H9 (cell line): ENCODE results near the gene LRP8. TPM values are rescaled to one million over a fixed set of nuclear protein-coding genes. Genes with fewer than 3 reads are reported as not detected.

ENCODE experiments used
- DNase-seq: peaks from one replicate; pipeline ENCODE4 v3.0.0-alpha.2; 2017
- H2AFZ ChIP-seq: one replicate; pipeline ENCODE4 v1.6.1; 2013; ENCODE audit warnings: mild to moderate bottlenecking, low read length, control low read depth, moderate library complexity
- H2AK5ac ChIP-seq: 2 replicates; pipeline ENCODE4 v1.6.1; 2013; ENCODE audit warnings: low read length, control low read depth, mixed read lengths; ENCODE audit not compliant: insufficient read length
- H2BK120ac ChIP-seq: one replicate; pipeline ENCODE4 v1.6.1; 2013; ENCODE audit warnings: low read depth, mild to moderate bottlenecking, low read length, control low read depth, inconsistent platforms; ENCODE audit not compliant: poor library complexity, severe bottlenecking
- H2BK12ac ChIP-seq: 2 replicates; pipeline ENCODE4 v1.6.1; 2013; ENCODE audit warnings: low read length, control low read depth, mixed read lengths, low read depth; ENCODE audit not compliant: insufficient read length
- H2BK15ac ChIP-seq: 2 replicates; pipeline ENCODE4 v1.6.1; 2013; ENCODE audit warnings: low read depth, low read length, control low read depth
- H2BK20ac ChIP-seq: one replicate; pipeline ENCODE4 v1.6.1; 2013; ENCODE audit warnings: low read depth, mild to moderate bottlenecking, low read length, control low read depth, inconsistent platforms; ENCODE audit not compliant: poor library complexity, severe bottlenecking
- H2BK5ac ChIP-seq: 2 replicates; pipeline ENCODE4 v1.6.1; 2013; ENCODE audit warnings: low read length, control low read depth, mixed read lengths; ENCODE audit not compliant: insufficient read length
- H3K14ac ChIP-seq: 2 replicates; pipeline ENCODE4 v1.6.1; 2013; ENCODE audit warnings: low read length, control low read depth; ENCODE audit not compliant: insufficient read depth
- H3K18ac ChIP-seq: 2 replicates; pipeline ENCODE4 v1.6.1; 2013; ENCODE audit warnings: low read depth, mild to moderate bottlenecking, mixed read lengths, low read length, control low read depth; ENCODE audit not compliant: insufficient read length
- H3K23ac ChIP-seq: 2 replicates; pipeline ENCODE4 v1.6.1; 2013; ENCODE audit warnings: low read length, control low read depth, mixed read lengths, low read depth; ENCODE audit not compliant: insufficient read length
- H3K23me2 ChIP-seq: 2 replicates; pipeline ENCODE4 v1.6.1; 2013; ENCODE audit warnings: low read depth, mild to moderate bottlenecking, mixed read lengths, low read length, control low read depth; ENCODE audit not compliant: insufficient read length, poor library complexity, severe bottlenecking
- H3K27ac ChIP-seq: 2 replicates; pipeline ENCODE4 v1.5.1; 2013; ENCODE audit warnings: low read length, control low read depth, mixed read lengths, low read depth; ENCODE audit not compliant: insufficient read length
- H3K27me3 ChIP-seq: 2 replicates; pipeline ENCODE4 v1.6.1; 2013; ENCODE audit warnings: low read length, control low read depth, inconsistent platforms; ENCODE audit not compliant: insufficient read depth
- H3K4ac ChIP-seq: 2 replicates; pipeline ENCODE4 v1.6.1; 2013; ENCODE audit warnings: low read depth, mild to moderate bottlenecking, control low read depth, inconsistent platforms, low read length, moderate library complexity
- H3K4me1 ChIP-seq: 2 replicates; pipeline ENCODE4 v1.6.1; 2013; ENCODE audit warnings: low read length, control low read depth, inconsistent platforms; ENCODE audit not compliant: insufficient read depth
- H3K4me2 ChIP-seq: 2 replicates; pipeline ENCODE4 v1.6.1; 2013; ENCODE audit warnings: low read length, control low read depth, mixed read lengths; ENCODE audit not compliant: insufficient read length, insufficient read depth
- H3K56ac ChIP-seq: 2 replicates; pipeline ENCODE4 v1.6.1; 2013; ENCODE audit warnings: low read depth, mild to moderate bottlenecking, mixed read lengths, low read length, control low read depth; ENCODE audit not compliant: insufficient read length
- H3K79me1 ChIP-seq: 2 replicates; pipeline ENCODE4 v1.6.1; 2013; ENCODE audit warnings: low read depth, mild to moderate bottlenecking, moderate library complexity, low read length, control low read depth, inconsistent platforms; ENCODE audit not compliant: insufficient read depth, poor library complexity, severe bottlenecking
- H3K79me2 ChIP-seq: 2 replicates; pipeline ENCODE4 v1.6.1; 2013; ENCODE audit warnings: low read length, control low read depth, inconsistent platforms; ENCODE audit not compliant: insufficient read depth
- H3K9ac ChIP-seq: 2 replicates; pipeline ENCODE4 v1.6.1; 2013; ENCODE audit warnings: low read length, control low read depth, mixed read lengths; ENCODE audit not compliant: insufficient read length; ENCODE audit errors: extremely low read depth
- H3K9me3 ChIP-seq: one replicate; pipeline ENCODE4 v1.6.1; 2013; ENCODE audit warnings: low read depth, low read length, inconsistent platforms; ENCODE audit not compliant: control insufficient read depth
- H3T11ph ChIP-seq: one replicate; pipeline ENCODE4 v1.6.1; 2013; ENCODE audit warnings: mild to moderate bottlenecking, low read length, control low read depth, inconsistent platforms
- H4K20me1 ChIP-seq: one replicate; pipeline ENCODE4 v1.6.1; 2013; ENCODE audit not compliant: control insufficient read depth, insufficient read length, insufficient read depth
- H4K5ac ChIP-seq: 2 replicates; pipeline ENCODE4 v1.6.1; 2013; ENCODE audit warnings: low read depth, mild to moderate bottlenecking, mixed read lengths, low read length, control low read depth; ENCODE audit not compliant: insufficient read length
- H4K8ac ChIP-seq: replicated peaks from 2 replicates; pipeline ENCODE4 v1.6.1; 2013; ENCODE audit warnings: low read length, control low read depth, mixed read lengths, low read depth; ENCODE audit not compliant: insufficient read length
- H4K91ac ChIP-seq: 2 replicates; pipeline ENCODE4 v1.6.1; 2013; ENCODE audit warnings: low read depth, mild to moderate bottlenecking, moderate library complexity, mixed read lengths, low read length, control low read depth; ENCODE audit not compliant: insufficient read length
- H3K27ac Mint-ChIP-seq, 3 experiments: 2 replicates in 2 of 3; 3 replicates in 1 of 3; pipeline ENCODE4 v1.8.0; 2020 to 2021; ENCODE audit warnings: mixed read lengths in 3 of 3, mild to moderate bottlenecking in 1 of 3, moderate library complexity in 1 of 3
- H3K27me3 Mint-ChIP-seq: 2 replicates; pipeline ENCODE4 v1.8.0; 2021; ENCODE audit warnings: low read depth, mild to moderate bottlenecking, moderate library complexity, mixed read lengths
- H3K36me3 Mint-ChIP-seq, 3 experiments: 2 replicates in 2 of 3; 3 replicates in 1 of 3; pipeline ENCODE4 v1.8.0; 2020 to 2021; ENCODE audit warnings: low read depth in 3 of 3, mixed read lengths in 3 of 3; ENCODE audit not compliant: insufficient read depth in 1 of 3
- H3K4me1 Mint-ChIP-seq, 2 experiments: 2 replicates each; pipeline ENCODE4 v1.8.0; 2020; ENCODE audit warnings: mixed read lengths in 2 of 2
- H3K4me3 Mint-ChIP-seq, 2 experiments: 2 replicates in 1 of 2; 3 replicates in 1 of 2; pipeline ENCODE4 v1.8.0; 2020 to 2021; ENCODE audit warnings: mild to moderate bottlenecking in 2 of 2, mixed read lengths in 2 of 2, moderate library complexity in 1 of 2
- H3K9me3 Mint-ChIP-seq, 2 experiments: 2 replicates in 1 of 2; 3 replicates in 1 of 2; pipeline ENCODE4 v1.8.0; 2020; ENCODE audit warnings: mild to moderate bottlenecking in 2 of 2, mixed read lengths in 2 of 2, moderate library complexity in 1 of 2
- CTCF ChIP-seq: fragments of 200-600 bp; sonication (generic); conservative IDR thresholded peaks from 3 replicates; pipeline ENCODE4 v1.8.0; 2021; ENCODE audit warnings: antibody characterized with exemption, mild to moderate bottlenecking
- WGBS: extraction: QIAGEN DNeasy Blood & Tissue Kit; methylation state at CpG from one replicate; pipeline ENCODE4 v1.1.7; 2013; ENCODE audit warnings: missing lambda C conversion rate, low lambda C conversion rate, mixed read lengths; ENCODE audit not compliant: insufficient read length; ENCODE audit errors: extremely low coverage; 5-methylcytosine and 5-hydroxymethylcytosine counted together
- total RNA-seq: library from RNA; stranded (reverse); gene quantifications from 2 replicates; pipeline ENCODE4 v1.2.1, GENCODE V29; 2021

LRP8 gene
- total RNA-seq, 1 experiment from 2014 or later, result 78.6 TPM

- H3K4me1 Mint-ChIP-seq, result no peaks in the 10 kb centered on the region
- no peak for TF ChIP-seq CTCF
These were observed 67.1 kb downstream of the LRP8 start for GRCh38 chr1:53260631-53261247.

More at GRCh38 chr1:53260631-53261247, 67.1 kb downstream of the LRP8 start:
- WGBS, result no CpG with 5 or more reads among the region's 4 CpGs
- Histone ChIP-seq H2BK120ac (no peak overlapping the region), H3K4me2 (no peak overlapping the region), H2BK12ac (no peak overlapping the region), H3K23me2 (no peaks in the 10 kb centered on the region), H3K18ac (no peak overlapping the region), H3K23ac (no peak overlapping the region), H2BK20ac (no peak overlapping the region), H3K56ac (no peak overlapping the region), H3K4me1 (no peaks in the 10 kb centered on the region), H3K27ac (no peak overlapping the region), H3K79me2 (no peaks in the 10 kb centered on the region), H2BK15ac (no peak overlapping the region), H2AK5ac (no peak overlapping the region), H3K79me1 (no peaks in the 10 kb centered on the region), H4K20me1 (no peaks in the 10 kb centered on the region), H3K4ac (no peak overlapping the region), H4K5ac (no peak overlapping the region), H2AFZ (no peak overlapping the region), H3K9me3 (no peaks in the 10 kb centered on the region), H3T11ph (no peak overlapping the region), H4K8ac (no peak overlapping the region), H3K27me3 (no peaks in the 10 kb centered on the region), H3K9ac (no peak overlapping the region), H2BK5ac (no peak overlapping the region), H3K14ac (no peak overlapping the region), H4K91ac (no peak overlapping the region)
- peaks cover 55 to 96% (median 88%) of the 10 kb centered on the region in 3 experiments; a peak in 6 of 7 replicates for H3K36me3 Mint-ChIP-seq
- no peak overlapping the region for H3K27ac Mint-ChIP-seq
- DNase-seq, result no peak
- no peaks in the 10 kb centered on the region for H3K27me3 Mint-ChIP-seq
- H3K9me3 Mint-ChIP-seq, result no peaks in the 10 kb centered on the region
- no peak overlapping the region for H3K4me3 Mint-ChIP-seq
